H9 (cell line): ENCODE results near the gene ADAMTSL3. TPM values are rescaled to one million over a fixed set of nuclear protein-coding genes. Genes with fewer than 3 reads are reported as not detected.
"Not testable (repeated sequence)": the region's sequence is repeated elsewhere in the genome, so short reads cannot be mapped to it uniquely, and the experiment has no call there.

Experiments used
- DNase-seq: peaks from one replicate; pipeline ENCODE4 v3.0.0-alpha.2; 2017
- H2AFZ ChIP-seq: one replicate; pipeline ENCODE4 v1.6.1; 2013; ENCODE audit warnings: mild to moderate bottlenecking, low read length, control low read depth, moderate library complexity
- H2AK5ac ChIP-seq: 2 replicates; pipeline ENCODE4 v1.6.1; 2013; ENCODE audit warnings: low read length, control low read depth, mixed read lengths; ENCODE audit not compliant: insufficient read length
- H2BK120ac ChIP-seq: one replicate; pipeline ENCODE4 v1.6.1; 2013; ENCODE audit warnings: low read depth, mild to moderate bottlenecking, low read length, control low read depth, inconsistent platforms; ENCODE audit not compliant: poor library complexity, severe bottlenecking
- H2BK12ac ChIP-seq: 2 replicates; pipeline ENCODE4 v1.6.1; 2013; ENCODE audit warnings: low read length, control low read depth, mixed read lengths, low read depth; ENCODE audit not compliant: insufficient read length
- H2BK15ac ChIP-seq: 2 replicates; pipeline ENCODE4 v1.6.1; 2013; ENCODE audit warnings: low read depth, low read length, control low read depth
- H2BK20ac ChIP-seq: one replicate; pipeline ENCODE4 v1.6.1; 2013; ENCODE audit warnings: low read depth, mild to moderate bottlenecking, low read length, control low read depth, inconsistent platforms; ENCODE audit not compliant: poor library complexity, severe bottlenecking
- H2BK5ac ChIP-seq: 2 replicates; pipeline ENCODE4 v1.6.1; 2013; ENCODE audit warnings: low read length, control low read depth, mixed read lengths; ENCODE audit not compliant: insufficient read length
- H3K14ac ChIP-seq: 2 replicates; pipeline ENCODE4 v1.6.1; 2013; ENCODE audit warnings: low read length, control low read depth; ENCODE audit not compliant: insufficient read depth
- H3K18ac ChIP-seq: 2 replicates; pipeline ENCODE4 v1.6.1; 2013; ENCODE audit warnings: low read depth, mild to moderate bottlenecking, mixed read lengths, low read length, control low read depth; ENCODE audit not compliant: insufficient read length
- H3K23ac ChIP-seq: 2 replicates; pipeline ENCODE4 v1.6.1; 2013; ENCODE audit warnings: low read length, control low read depth, mixed read lengths, low read depth; ENCODE audit not compliant: insufficient read length
- H3K23me2 ChIP-seq: 2 replicates; pipeline ENCODE4 v1.6.1; 2013; ENCODE audit warnings: low read depth, mild to moderate bottlenecking, mixed read lengths, low read length, control low read depth; ENCODE audit not compliant: insufficient read length, poor library complexity, severe bottlenecking
- H3K27ac ChIP-seq: 2 replicates; pipeline ENCODE4 v1.5.1; 2013; ENCODE audit warnings: low read length, control low read depth, mixed read lengths, low read depth; ENCODE audit not compliant: insufficient read length
- H3K27me3 ChIP-seq: 2 replicates; pipeline ENCODE4 v1.6.1; 2013; ENCODE audit warnings: low read length, control low read depth, inconsistent platforms; ENCODE audit not compliant: insufficient read depth
- H3K4ac ChIP-seq: 2 replicates; pipeline ENCODE4 v1.6.1; 2013; ENCODE audit warnings: low read depth, mild to moderate bottlenecking, control low read depth, inconsistent platforms, low read length, moderate library complexity
- H3K4me1 ChIP-seq: 2 replicates; pipeline ENCODE4 v1.6.1; 2013; ENCODE audit warnings: low read length, control low read depth, inconsistent platforms; ENCODE audit not compliant: insufficient read depth
- H3K4me2 ChIP-seq: 2 replicates; pipeline ENCODE4 v1.6.1; 2013; ENCODE audit warnings: low read length, control low read depth, mixed read lengths; ENCODE audit not compliant: insufficient read length, insufficient read depth
- H3K56ac ChIP-seq: 2 replicates; pipeline ENCODE4 v1.6.1; 2013; ENCODE audit warnings: low read depth, mild to moderate bottlenecking, mixed read lengths, low read length, control low read depth; ENCODE audit not compliant: insufficient read length
- H3K79me1 ChIP-seq: 2 replicates; pipeline ENCODE4 v1.6.1; 2013; ENCODE audit warnings: low read depth, mild to moderate bottlenecking, moderate library complexity, low read length, control low read depth, inconsistent platforms; ENCODE audit not compliant: insufficient read depth, poor library complexity, severe bottlenecking
- H3K79me2 ChIP-seq: 2 replicates; pipeline ENCODE4 v1.6.1; 2013; ENCODE audit warnings: low read length, control low read depth, inconsistent platforms; ENCODE audit not compliant: insufficient read depth
- H3K9ac ChIP-seq: 2 replicates; pipeline ENCODE4 v1.6.1; 2013; ENCODE audit warnings: low read length, control low read depth, mixed read lengths; ENCODE audit not compliant: insufficient read length; ENCODE audit errors: extremely low read depth
- H3K9me3 ChIP-seq: one replicate; pipeline ENCODE4 v1.6.1; 2013; ENCODE audit warnings: low read depth, low read length, inconsistent platforms; ENCODE audit not compliant: control insufficient read depth
- H3T11ph ChIP-seq: one replicate; pipeline ENCODE4 v1.6.1; 2013; ENCODE audit warnings: mild to moderate bottlenecking, low read length, control low read depth, inconsistent platforms
- H4K20me1 ChIP-seq: one replicate; pipeline ENCODE4 v1.6.1; 2013; ENCODE audit not compliant: control insufficient read depth, insufficient read length, insufficient read depth
- H4K5ac ChIP-seq: 2 replicates; pipeline ENCODE4 v1.6.1; 2013; ENCODE audit warnings: low read depth, mild to moderate bottlenecking, mixed read lengths, low read length, control low read depth; ENCODE audit not compliant: insufficient read length
- H4K8ac ChIP-seq: replicated peaks from 2 replicates; pipeline ENCODE4 v1.6.1; 2013; ENCODE audit warnings: low read length, control low read depth, mixed read lengths, low read depth; ENCODE audit not compliant: insufficient read length
- H4K91ac ChIP-seq: 2 replicates; pipeline ENCODE4 v1.6.1; 2013; ENCODE audit warnings: low read depth, mild to moderate bottlenecking, moderate library complexity, mixed read lengths, low read length, control low read depth; ENCODE audit not compliant: insufficient read length
- H3K27ac Mint-ChIP-seq, 3 experiments: 2 replicates in 2 of 3; 3 replicates in 1 of 3; pipeline ENCODE4 v1.8.0; 2020 to 2021; ENCODE audit warnings: mixed read lengths in 3 of 3, mild to moderate bottlenecking in 1 of 3, moderate library complexity in 1 of 3
- H3K27me3 Mint-ChIP-seq: 2 replicates; pipeline ENCODE4 v1.8.0; 2021; ENCODE audit warnings: low read depth, mild to moderate bottlenecking, moderate library complexity, mixed read lengths
- H3K36me3 Mint-ChIP-seq, 3 experiments: 2 replicates in 2 of 3; 3 replicates in 1 of 3; pipeline ENCODE4 v1.8.0; 2020 to 2021; ENCODE audit warnings: low read depth in 3 of 3, mixed read lengths in 3 of 3; ENCODE audit not compliant: insufficient read depth in 1 of 3
- H3K4me1 Mint-ChIP-seq, 2 experiments: 2 replicates each; pipeline ENCODE4 v1.8.0; 2020; ENCODE audit warnings: mixed read lengths in 2 of 2
- H3K4me3 Mint-ChIP-seq, 2 experiments: 2 replicates in 1 of 2; 3 replicates in 1 of 2; pipeline ENCODE4 v1.8.0; 2020 to 2021; ENCODE audit warnings: mild to moderate bottlenecking in 2 of 2, mixed read lengths in 2 of 2, moderate library complexity in 1 of 2
- H3K9me3 Mint-ChIP-seq, 2 experiments: 2 replicates in 1 of 2; 3 replicates in 1 of 2; pipeline ENCODE4 v1.8.0; 2020; ENCODE audit warnings: mild to moderate bottlenecking in 2 of 2, mixed read lengths in 2 of 2, moderate library complexity in 1 of 2
- CTCF ChIP-seq: fragments of 200-600 bp; sonication (generic); conservative IDR thresholded peaks from 3 replicates; pipeline ENCODE4 v1.8.0; 2021; ENCODE audit warnings: antibody characterized with exemption, mild to moderate bottlenecking
- WGBS: extraction: QIAGEN DNeasy Blood & Tissue Kit; methylation state at CpG from one replicate; pipeline ENCODE4 v1.1.7; 2013; ENCODE audit warnings: missing lambda C conversion rate, low lambda C conversion rate, mixed read lengths; ENCODE audit not compliant: insufficient read length; ENCODE audit errors: extremely low coverage; 5-methylcytosine and 5-hydroxymethylcytosine counted together
- total RNA-seq: library from RNA; stranded (reverse); gene quantifications from 2 replicates; pipeline ENCODE4 v1.2.1, GENCODE V29; 2021

ADAMTSL3 gene
- total RNA-seq, 1 experiment from 2014 or later: 0.39 TPM

- Histone ChIP-seq H4K8ac (no peak overlapping the region), H3K4ac (no peak overlapping the region), H2AFZ (no peak overlapping the region), H3K56ac (no peak overlapping the region), H2BK15ac (no peak overlapping the region), H3K23me2 (no peaks in the 10 kb centered on the region), H3K9me3 (no peaks in the 10 kb centered on the region), H3K23ac (no peak overlapping the region), H3K4me1 (no peaks in the 10 kb centered on the region), H4K91ac (no peak overlapping the region), H3K4me2 (no peak overlapping the region), H4K20me1 (no peaks in the 10 kb centered on the region), H3K14ac (no peak overlapping the region), H4K5ac (no peak overlapping the region), H2BK120ac (no peak overlapping the region), H3T11ph (no peak overlapping the region), H2BK20ac (no peak overlapping the region), H2AK5ac (no peak overlapping the region), H3K27me3 (no peaks in the 10 kb centered on the region), H3K9ac (no peak overlapping the region), H3K27ac (no peak overlapping the region), H3K79me1 (no peaks in the 10 kb centered on the region), H2BK12ac (no peak overlapping the region), H3K18ac (no peak overlapping the region), H3K79me2 (no peaks in the 10 kb centered on the region), H2BK5ac (no peak overlapping the region)
- H3K27ac Mint-ChIP-seq: no peak overlapping the region
- peaks cover 5 to 16% of the 10 kb centered on the region in 2 experiments; a peak in 3 of 4 replicates for H3K4me1 Mint-ChIP-seq
- peaks cover 19 to 20% of the 10 kb centered on the region in 2 experiments for H3K9me3 Mint-ChIP-seq
- WGBS: no CpG with 5 or more reads among the region's 3 CpGs
- no peak for TF ChIP-seq CTCF
- peaks cover 5% of the 10 kb centered on the region; the same call in 1 of the 2 replicates for H3K27me3 Mint-ChIP-seq
- no peak for DNase-seq
- H3K36me3 Mint-ChIP-seq: no peaks in the 10 kb centered on the region; a peak in 4 of 7 replicates
- no peak overlapping the region for H3K4me3 Mint-ChIP-seq
Observed at GRCh38 chr15:83961311-83961710, 307.4 kb downstream of the ADAMTSL3 start.

GRCh38 chr15:83964967-83965366, 311.0 kb downstream of the ADAMTSL3 start:
- not testable (repeated sequence) for H3K27me3 Mint-ChIP-seq, H2AK5ac ChIP-seq, H2BK15ac ChIP-seq, H3T11ph ChIP-seq, H3K4me2 ChIP-seq, H2BK5ac ChIP-seq, H3K27ac ChIP-seq, H3K9ac ChIP-seq, H3K36me3 Mint-ChIP-seq, H3K4ac ChIP-seq, H3K56ac ChIP-seq, H3K4me3 Mint-ChIP-seq, H3K23me2 ChIP-seq, H4K91ac ChIP-seq, H3K27me3 ChIP-seq, H3K79me1 ChIP-seq, H3K18ac ChIP-seq, H2AFZ ChIP-seq, H2BK20ac ChIP-seq, H3K79me2 ChIP-seq, H4K5ac ChIP-seq, H3K27ac Mint-ChIP-seq, H3K4me1 ChIP-seq, H3K23ac ChIP-seq, H4K8ac ChIP-seq, H3K9me3 ChIP-seq, DNase-seq, H3K14ac ChIP-seq, H2BK120ac ChIP-seq, H2BK12ac ChIP-seq, H4K20me1 ChIP-seq
- no CpG with 5 or more reads among the region's 1 CpG for WGBS
- Mint-ChIP-seq H3K9me3 (peaks cover 34 to 37% of the 10 kb centered on the region in 2 experiments), H3K4me1 (peaks cover 5 to 16% of the 10 kb centered on the region in 2 experiments; a peak in 3 of 4 replicates)
